Lung microvascular endothelial cell (primary cell): Measurements from ENCODE around the gene CAB39L. TPM values are rescaled to one million over a fixed set of nuclear protein-coding genes. Genes with fewer than 3 reads are reported as not detected.

Source experiments
- DNase-seq, 2 donors: peaks; one replicate each; pipeline versions ENCODE4 v3.0.0 to v3.0.0-alpha.2; 2010; ENCODE audit warnings: low read depth in 2 of 2
- total RNA-seq: library from RNA; depleted of rRNA; stranded (reverse); fragments of >200 nt; gene quantifications from 2 replicates; pipeline ENCODE4 v1.2.1, GENCODE V29; 2014

Gene CAB39L
- total RNA-seq, 1 donor from 2014 or later, result 6.2 TPM

- no peak for DNase-seq
Observed at GRCh38 chr13:49400755-49401659, 42.9 kb downstream of the CAB39L start.

DNA sequence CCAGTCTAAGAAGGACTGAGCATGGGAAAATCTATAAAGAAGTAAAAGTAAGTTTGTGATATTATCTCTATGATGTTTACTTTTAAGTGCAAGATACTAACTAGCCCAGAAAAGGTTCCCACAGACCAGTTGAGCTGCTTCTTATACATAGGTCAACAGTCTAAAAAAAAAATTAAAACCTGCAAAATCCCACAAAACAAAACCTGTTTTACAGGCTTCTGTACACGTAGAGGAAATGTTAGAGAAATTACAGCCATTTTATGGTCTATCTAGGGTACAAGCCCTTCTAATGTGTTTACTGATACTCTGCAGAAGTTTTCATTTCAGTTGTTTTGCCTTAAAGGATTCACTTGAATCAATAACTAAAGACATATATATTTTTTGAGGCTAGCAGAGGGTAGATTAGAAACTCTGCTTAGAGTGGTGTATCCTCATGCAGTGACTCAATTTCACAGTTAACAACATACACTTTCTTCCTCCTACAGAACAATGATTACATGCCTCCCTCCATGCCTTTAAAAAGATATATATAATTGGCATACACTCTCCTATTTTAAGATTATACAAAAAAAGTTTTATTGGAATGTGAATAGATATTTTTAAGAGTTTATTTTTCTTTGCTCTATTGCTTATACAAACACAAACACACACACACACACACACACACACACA, 43.9 kb downstream of the CAB39L start:
- DNase-seq, result no peak

- DNase-seq, result no peak
Observed at GRCh38 chr13:49395878-49396380, 47.9 kb downstream of the CAB39L start.

DNA sequence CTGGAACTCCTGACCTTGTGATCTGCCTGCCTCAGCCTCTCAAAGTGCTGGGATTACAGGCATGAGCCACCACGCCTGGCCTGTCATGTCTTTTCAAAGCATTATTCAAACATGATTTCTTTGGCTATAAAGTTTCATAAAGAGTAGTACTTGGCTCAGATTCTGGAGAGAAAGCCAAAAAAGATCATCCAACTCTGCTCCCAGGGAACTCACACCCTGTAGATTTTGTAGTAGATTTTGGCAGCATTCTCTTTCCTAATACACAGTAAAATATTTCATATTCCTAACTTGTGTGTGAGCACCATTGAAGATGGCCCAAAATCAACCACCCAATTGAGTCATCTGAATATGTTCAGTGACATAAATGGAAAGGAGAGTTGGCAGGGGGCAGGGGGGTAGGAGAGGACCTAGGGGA, 48.4 kb downstream of the CAB39L start:
- DNase-seq, result no peak

GRCh38 chr13:49388091-49388635, 55.7 kb downstream of the CAB39L start:
- DNase-seq, result no peak

- DNase-seq, result no peak
Observed at GRCh38 chr13:49386664-49387063, 57.2 kb downstream of the CAB39L start.

- DNase-seq, result no peak
Observed at GRCh38 chr13:49376121-49376520, 67.7 kb downstream of the CAB39L start.

DNA sequence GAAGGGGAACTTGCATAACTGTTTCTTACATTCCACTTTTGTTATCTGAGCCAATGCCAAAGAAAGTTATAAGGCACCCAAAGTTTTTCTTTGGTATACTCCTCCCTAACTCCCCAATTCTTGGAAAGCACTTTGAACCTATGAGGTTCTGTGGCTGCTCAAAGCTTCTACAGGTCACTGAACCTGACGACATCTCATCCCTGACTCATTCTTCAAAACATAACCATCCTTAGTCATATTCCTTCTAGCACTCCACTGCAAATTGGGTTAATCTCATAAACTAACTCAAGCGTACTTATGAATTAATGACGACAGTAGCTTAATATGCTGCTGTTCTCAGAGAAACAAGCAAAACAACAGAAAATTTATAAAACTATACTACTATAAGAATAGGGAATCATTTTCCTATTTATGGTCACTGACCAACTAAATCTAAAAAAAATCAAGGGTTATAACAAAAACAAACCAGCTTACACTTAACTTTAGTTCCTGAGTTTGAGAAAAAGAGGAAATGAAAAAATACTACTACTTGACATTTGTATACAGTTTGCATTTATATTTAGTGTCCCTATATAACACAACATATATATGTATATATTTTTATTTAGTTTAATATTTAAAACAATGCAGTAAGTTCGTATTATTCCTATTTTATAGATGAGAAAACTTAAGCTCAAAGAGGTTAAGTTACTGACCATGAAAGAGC, 69.1 kb downstream of the CAB39L start:
- peak in 1 of 2 donors; percentile 65 for DNase-seq

DNA sequence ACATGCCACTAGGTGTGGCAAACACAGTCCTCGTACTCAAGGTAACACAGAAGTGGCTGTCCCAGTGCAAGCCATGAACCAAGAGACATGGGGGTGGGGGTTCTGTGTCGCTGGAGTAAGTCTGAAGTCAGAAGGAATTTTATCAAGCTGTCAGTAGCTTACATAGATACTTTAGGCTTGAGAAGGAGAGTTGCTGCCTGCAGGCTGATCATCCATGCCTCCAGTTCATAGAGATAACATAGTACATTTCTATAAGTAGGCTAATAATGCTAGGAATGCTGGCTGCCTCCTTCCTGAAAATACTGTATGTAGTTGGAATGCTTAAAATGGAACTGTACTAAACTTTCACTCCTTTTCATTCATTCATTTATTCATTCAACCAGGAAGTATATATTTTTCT, 70.1 kb downstream of the CAB39L start:
- DNase-seq, result no peak

GRCh38 chr13:49371943-49372613, 71.8 kb downstream of the CAB39L start:
- DNase-seq, result no peak

DNA sequence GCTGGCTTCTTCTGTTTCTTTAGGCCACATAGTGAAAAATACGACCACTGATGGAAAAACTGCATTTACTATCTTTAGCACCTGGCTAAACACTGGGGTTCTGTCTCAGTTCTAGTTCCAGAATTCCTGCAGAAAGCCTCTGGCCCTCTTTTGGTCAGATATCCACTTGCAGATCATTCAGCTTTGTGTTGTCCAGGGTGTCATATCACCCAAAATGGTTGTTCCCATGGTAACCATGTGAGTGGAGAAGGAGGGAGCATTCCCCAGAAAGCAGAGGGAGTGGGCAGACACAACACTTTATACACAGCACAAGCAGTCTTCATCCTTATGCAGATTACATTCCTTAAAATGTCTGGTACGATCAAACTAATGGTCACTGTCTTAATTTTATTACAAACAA, 73.5 kb downstream of the CAB39L start:
- no peak for DNase-seq

- DNase-seq, result no peak
Observed at GRCh38 chr13:49369866-49370265, 74.0 kb downstream of the CAB39L start.

GRCh38 chr13:49368688-49369087, 75.2 kb downstream of the CAB39L start:
- DNase-seq, result no peak

DNA sequence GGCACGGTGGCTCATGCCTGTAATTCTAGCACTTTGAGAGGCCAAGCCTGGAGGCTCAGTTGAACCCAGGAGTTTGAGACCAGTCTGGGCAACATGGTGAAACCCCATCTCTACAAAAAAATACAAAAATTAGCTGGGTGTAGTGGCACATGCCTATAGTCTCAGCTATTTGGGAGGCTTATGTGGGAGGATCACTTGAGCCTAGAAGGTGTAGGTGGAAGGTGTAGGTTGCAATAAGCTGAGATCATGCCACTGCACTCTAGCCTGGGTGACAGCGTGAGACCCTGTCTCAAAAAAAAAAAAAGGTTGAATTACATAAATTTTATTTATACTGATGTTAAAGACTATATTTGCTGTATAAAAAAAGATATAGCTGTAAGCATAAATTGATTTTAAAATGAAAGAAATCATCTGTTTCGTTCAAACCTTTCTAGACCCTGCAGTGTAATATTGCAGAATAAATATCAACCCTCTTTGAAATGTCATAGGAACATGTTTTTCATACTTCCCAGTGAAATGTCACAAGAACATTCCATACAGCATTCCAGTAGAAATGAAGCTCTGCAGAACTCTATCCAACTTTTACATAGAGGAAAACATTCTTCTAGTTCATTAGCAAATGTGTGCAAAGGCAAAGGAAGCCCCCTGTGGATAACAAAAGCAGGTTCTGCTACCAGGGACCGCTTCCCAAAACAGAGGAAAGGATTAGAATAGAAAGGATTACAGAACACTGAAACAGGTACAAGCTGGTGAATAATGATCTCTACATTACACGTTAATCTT, 76.0 kb downstream of the CAB39L start:
- peak in 1 of 2 donors; percentile 24 for DNase-seq

DNA sequence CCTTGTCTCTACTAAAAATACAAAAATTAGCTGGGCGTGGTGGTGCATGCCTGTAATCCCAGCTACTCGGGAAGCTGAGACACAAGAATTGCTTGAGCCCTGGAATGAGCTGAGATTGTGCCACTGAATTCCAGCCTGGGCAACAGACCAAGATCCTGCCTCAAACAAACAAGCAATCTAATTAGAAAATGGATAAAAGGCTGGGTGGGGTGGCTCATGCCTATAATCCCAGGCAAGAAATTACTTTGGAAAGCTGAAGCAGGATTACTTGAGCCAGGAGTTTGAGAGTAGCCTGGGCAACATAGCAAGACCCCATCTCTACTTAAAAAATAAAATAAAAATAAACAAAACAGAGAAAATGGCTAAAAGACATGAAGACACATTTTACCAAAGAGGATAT, 77.0 kb downstream of the CAB39L start:
- no peak for DNase-seq

- DNase-seq, result peak in 1 of 2 donors; percentile 36
Observed at GRCh38 chr13:49357694-49358093, 86.2 kb downstream of the CAB39L start.

DNA sequence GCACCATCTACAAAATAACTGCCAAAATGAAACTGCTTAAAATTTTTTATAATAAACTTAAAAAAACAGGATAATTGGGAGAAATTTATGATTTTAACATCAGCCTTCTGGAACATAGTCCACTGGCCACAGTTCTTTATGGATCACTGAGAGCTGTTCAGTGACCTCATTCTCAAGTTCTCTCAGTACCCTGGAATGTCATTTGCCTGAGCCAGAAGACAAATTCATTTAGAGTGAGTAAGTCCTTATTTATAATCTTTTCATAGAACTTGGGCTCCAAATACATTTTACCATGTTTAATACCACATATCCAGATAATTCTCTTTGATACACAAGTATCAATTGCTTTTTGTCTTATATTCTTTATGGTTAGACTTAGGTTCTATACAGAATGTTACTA, 87.6 kb downstream of the CAB39L start:
- peak in 1 of 2 donors; percentile 71 for DNase-seq

GRCh38 chr13:49354719-49355118, 89.1 kb downstream of the CAB39L start:
- no peak for DNase-seq

- DNase-seq, result no peak
Observed at GRCh38 chr13:49353908-49354307, 90.0 kb downstream of the CAB39L start.

DNA sequence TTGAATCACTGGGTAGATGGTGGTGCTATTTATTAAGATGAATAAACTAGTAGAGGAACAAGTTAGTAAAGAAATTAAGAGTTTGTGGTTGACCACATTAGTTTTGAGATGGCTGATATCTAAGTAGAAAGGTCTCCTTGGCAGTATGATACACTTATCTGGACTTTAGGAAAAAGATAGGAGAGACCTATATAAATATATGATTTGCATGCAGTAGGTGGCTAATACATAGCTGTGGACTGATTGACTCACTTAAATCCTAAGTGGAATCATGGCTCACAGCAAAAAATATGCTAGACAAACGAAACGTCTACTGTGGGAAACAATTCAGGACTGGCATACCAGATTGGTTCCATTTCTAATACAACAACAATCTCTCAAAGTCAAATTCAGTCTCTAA, 92.0 kb downstream of the CAB39L start:
- no peak for DNase-seq
